Measurements from ENCODE around the gene DACH1. TPM values are rescaled to one million over a fixed set of nuclear protein-coding genes. Genes with fewer than 3 reads are reported as not detected.
A peak's percentile ranks its signal among the peaks of the same experiment; 100 is the strongest.

The DACH1 gene
- total and polyA plus RNA-seq, 4 donors = 9.9 to 30.3 (median 21.1) TPM

- H3K4me3 ChIP-seq (ENCODE audit: low read depth, low read length) = no peak overlapping the region
- no peaks in the 10 kb centered on the region for H3K4me1 ChIP-seq (ENCODE audit: control insufficient read depth, insufficient read depth, low read length)
- WGBS (ENCODE audit: insufficient coverage) = no CpG with 5 or more reads among the region's 4 CpGs
- no peaks in the 10 kb centered on the region for H3K9me3 ChIP-seq (ENCODE audit: control insufficient read depth, insufficient read depth, low read length)
- peak in 1 of 6 donors; percentile 48 for DNase-seq (ENCODE audit: low read depth in 4 of 6, low spot score in 6 of 6)
- no peaks in the 10 kb centered on the region for H3K36me3 ChIP-seq (ENCODE audit: control insufficient read depth, insufficient read depth, low read length)
- no peaks in the 10 kb centered on the region for H3K27me3 ChIP-seq (ENCODE audit: control insufficient read depth, insufficient read depth, low read length)
- H3K27ac ChIP-seq (ENCODE audit: low read depth, low read length) = no peak overlapping the region
Measured at GRCh38 chr13:71752775-71753513, 114.1 kb downstream of the DACH1 start.

GRCh38 chr13:71751073-71751472, 115.9 kb downstream of the DACH1 start:
- DNase-seq (ENCODE audit: low read depth in 4 of 6, low spot score in 6 of 6) = peak in 2 of 6 donors; percentile 37 to 81
- no peaks in the 10 kb centered on the region for H3K36me3 ChIP-seq (ENCODE audit: control insufficient read depth, insufficient read depth, low read length)
- H3K27ac ChIP-seq (ENCODE audit: low read depth, low read length) = no peak overlapping the region
- no peaks in the 10 kb centered on the region for H3K4me1 ChIP-seq (ENCODE audit: control insufficient read depth, insufficient read depth, low read length)
- 38% methylated on average over 1 of the region's 1 CpG for WGBS (ENCODE audit: insufficient coverage)
- H3K4me3 ChIP-seq (ENCODE audit: low read depth, low read length) = no peak overlapping the region
- H3K27me3 ChIP-seq (ENCODE audit: control insufficient read depth, insufficient read depth, low read length) = no peaks in the 10 kb centered on the region
- no peaks in the 10 kb centered on the region for H3K9me3 ChIP-seq (ENCODE audit: control insufficient read depth, insufficient read depth, low read length)

- Histone ChIP-seq H3K4me1 (ENCODE audit: control insufficient read depth, insufficient read depth, low read length) (no peaks in the 10 kb centered on the region), H3K27me3 (ENCODE audit: control insufficient read depth, insufficient read depth, low read length) (no peaks in the 10 kb centered on the region), H3K36me3 (ENCODE audit: control insufficient read depth, insufficient read depth, low read length) (no peaks in the 10 kb centered on the region), H3K27ac (ENCODE audit: low read depth, low read length) (no peak overlapping the region), H3K4me3 (ENCODE audit: low read depth, low read length) (no peak overlapping the region), H3K9me3 (ENCODE audit: control insufficient read depth, insufficient read depth, low read length) (no peaks in the 10 kb centered on the region)
- no CpG with 5 or more reads among the region's 1 CpG for WGBS (ENCODE audit: insufficient coverage)
- DNase-seq (ENCODE audit: low read depth in 4 of 6, low spot score in 6 of 6) = no peak
Measured at GRCh38 chr13:71730267-71730666, 136.7 kb downstream of the DACH1 start.

GRCh38 chr13:71729441-71729840, 137.6 kb downstream of the DACH1 start:
- no peak overlapping the region for H3K4me3 ChIP-seq (ENCODE audit: low read depth, low read length)
- no peaks in the 10 kb centered on the region for H3K36me3 ChIP-seq (ENCODE audit: control insufficient read depth, insufficient read depth, low read length)
- no peak overlapping the region for H3K27ac ChIP-seq (ENCODE audit: low read depth, low read length)
- H3K9me3 ChIP-seq (ENCODE audit: control insufficient read depth, insufficient read depth, low read length) = no peaks in the 10 kb centered on the region
- no peaks in the 10 kb centered on the region for H3K27me3 ChIP-seq (ENCODE audit: control insufficient read depth, insufficient read depth, low read length)
- no peaks in the 10 kb centered on the region for H3K4me1 ChIP-seq (ENCODE audit: control insufficient read depth, insufficient read depth, low read length)
- no peak for DNase-seq (ENCODE audit: low read depth in 4 of 6, low spot score in 6 of 6)
- no CpG with 5 or more reads among the region's 2 CpGs for WGBS (ENCODE audit: insufficient coverage)

- no peak overlapping the region for H3K27ac ChIP-seq (ENCODE audit: low read depth, low read length)
- H3K4me1 ChIP-seq (ENCODE audit: control insufficient read depth, insufficient read depth, low read length) = no peaks in the 10 kb centered on the region
- no peaks in the 10 kb centered on the region for H3K36me3 ChIP-seq (ENCODE audit: control insufficient read depth, insufficient read depth, low read length)
- peak in 2 of 6 donors; percentile 16 to 53 for DNase-seq (ENCODE audit: low read depth in 4 of 6, low spot score in 6 of 6)
- H3K4me3 ChIP-seq (ENCODE audit: low read depth, low read length) = no peak overlapping the region
- no peaks in the 10 kb centered on the region for H3K9me3 ChIP-seq (ENCODE audit: control insufficient read depth, insufficient read depth, low read length)
- H3K27me3 ChIP-seq (ENCODE audit: control insufficient read depth, insufficient read depth, low read length) = no peaks in the 10 kb centered on the region
- no CpG with 5 or more reads among the region's 1 CpG for WGBS (ENCODE audit: insufficient coverage)
Measured at GRCh38 chr13:71727662-71728061, 139.3 kb downstream of the DACH1 start.

GRCh38 chr13:71727042-71727441, 140.0 kb downstream of the DACH1 start:
- no peak overlapping the region for H3K4me3 ChIP-seq (ENCODE audit: low read depth, low read length)
- H3K27me3 ChIP-seq (ENCODE audit: control insufficient read depth, insufficient read depth, low read length) = no peaks in the 10 kb centered on the region
- H3K4me1 ChIP-seq (ENCODE audit: control insufficient read depth, insufficient read depth, low read length) = no peaks in the 10 kb centered on the region
- H3K27ac ChIP-seq (ENCODE audit: low read depth, low read length) = no peak overlapping the region
- no CpG with 5 or more reads among the region's 2 CpGs for WGBS (ENCODE audit: insufficient coverage)
- H3K36me3 ChIP-seq (ENCODE audit: control insufficient read depth, insufficient read depth, low read length) = no peaks in the 10 kb centered on the region
- peak in 2 of 6 donors; percentile 46 to 81 for DNase-seq (ENCODE audit: low read depth in 4 of 6, low spot score in 6 of 6)
- no peaks in the 10 kb centered on the region for H3K9me3 ChIP-seq (ENCODE audit: control insufficient read depth, insufficient read depth, low read length)

GRCh38 chr13:71722206-71722605, 144.8 kb downstream of the DACH1 start:
- Histone ChIP-seq H3K9me3 (ENCODE audit: control insufficient read depth, insufficient read depth, low read length) (no peaks in the 10 kb centered on the region), H3K27me3 (ENCODE audit: control insufficient read depth, insufficient read depth, low read length) (no peaks in the 10 kb centered on the region), H3K27ac (ENCODE audit: low read depth, low read length) (no peak overlapping the region), H3K36me3 (ENCODE audit: control insufficient read depth, insufficient read depth, low read length) (no peaks in the 10 kb centered on the region), H3K4me1 (ENCODE audit: control insufficient read depth, insufficient read depth, low read length) (no peaks in the 10 kb centered on the region), H3K4me3 (ENCODE audit: low read depth, low read length) (no peak overlapping the region)
- no peak for DNase-seq (ENCODE audit: low read depth in 4 of 6, low spot score in 6 of 6)
- no CpG with 5 or more reads among the region's 3 CpGs for WGBS (ENCODE audit: insufficient coverage)

- Histone ChIP-seq H3K9me3 (ENCODE audit: control insufficient read depth, insufficient read depth, low read length) (no peaks in the 10 kb centered on the region), H3K4me1 (ENCODE audit: control insufficient read depth, insufficient read depth, low read length) (no peaks in the 10 kb centered on the region), H3K4me3 (ENCODE audit: low read depth, low read length) (no peak overlapping the region), H3K27ac (ENCODE audit: low read depth, low read length) (no peak overlapping the region), H3K27me3 (ENCODE audit: control insufficient read depth, insufficient read depth, low read length) (no peaks in the 10 kb centered on the region), H3K36me3 (ENCODE audit: control insufficient read depth, insufficient read depth, low read length) (no peaks in the 10 kb centered on the region)
- WGBS (ENCODE audit: insufficient coverage) = 86% methylated on average over 1 of the region's 1 CpG
- DNase-seq (ENCODE audit: low read depth in 4 of 6, low spot score in 6 of 6) = peak in 1 of 6 donors; percentile 40
Measured at GRCh38 chr13:71721104-71721503, 145.9 kb downstream of the DACH1 start.

- DNase-seq (ENCODE audit: low read depth in 4 of 6, low spot score in 6 of 6) = no peak
- no CpG with 5 or more reads among the region's 1 CpG for WGBS (ENCODE audit: insufficient coverage)
- H3K9me3 ChIP-seq (ENCODE audit: control insufficient read depth, insufficient read depth, low read length) = no peaks in the 10 kb centered on the region
- H3K36me3 ChIP-seq (ENCODE audit: control insufficient read depth, insufficient read depth, low read length) = no peaks in the 10 kb centered on the region
- H3K4me3 ChIP-seq (ENCODE audit: low read depth, low read length) = no peak overlapping the region
- H3K4me1 ChIP-seq (ENCODE audit: control insufficient read depth, insufficient read depth, low read length) = no peaks in the 10 kb centered on the region
- H3K27me3 ChIP-seq (ENCODE audit: control insufficient read depth, insufficient read depth, low read length) = no peaks in the 10 kb centered on the region
- H3K27ac ChIP-seq (ENCODE audit: low read depth, low read length) = no peak overlapping the region
Measured at GRCh38 chr13:71718931-71719330, 148.1 kb downstream of the DACH1 start.

GRCh38 chr13:71714802-71715375, 152.1 kb downstream of the DACH1 start:
- 13% methylated on average over 1 of the region's 2 CpGs for WGBS (ENCODE audit: insufficient coverage)
- no peaks in the 10 kb centered on the region for H3K36me3 ChIP-seq (ENCODE audit: control insufficient read depth, insufficient read depth, low read length)

More at GRCh38 chr13:71714802-71715375, 152.1 kb downstream of the DACH1 start:
- Histone ChIP-seq H3K4me1 (ENCODE audit: control insufficient read depth, insufficient read depth, low read length) (no peaks in the 10 kb centered on the region), H3K4me3 (ENCODE audit: low read depth, low read length) (no peak overlapping the region), H3K27ac (ENCODE audit: low read depth, low read length) (no peak overlapping the region), H3K27me3 (ENCODE audit: control insufficient read depth, insufficient read depth, low read length) (no peaks in the 10 kb centered on the region), H3K9me3 (ENCODE audit: control insufficient read depth, insufficient read depth, low read length) (no peaks in the 10 kb centered on the region)
- no peak for DNase-seq (ENCODE audit: low read depth in 4 of 6, low spot score in 6 of 6)
